Pancreas (tissue), 8 donors: Measurements from ENCODE around the gene BHLHE23. TPM values are rescaled to one million over a fixed set of nuclear protein-coding genes. Genes with fewer than 3 reads are reported as not detected.

Experiments
- polyA plus RNA-seq, 2 donors: library from polyadenylated mRNA; stranded (reverse); fragments of 200-250 nt; gene quantifications; one replicate each; pipeline ENCODE4 v1.2.3, GENCODE V29; 2013
- total RNA-seq, 6 donors: library from RNA; stranded (reverse); fragmentation: NEBNext Ultra II Directional in 4 of 6; extraction: Animal tissue kit (Norgen Biotek cat#: 25700) in 4 of 6; gene quantifications; one replicate each; pipeline versions ENCODE4 v1.2.1 to v1.2.4, GENCODE V29; 2021 to 2023
- donor health status: healthy with polysubstance abuse.
- donor health status: DM: no; HTN: no; CAD: no; lungs with moderate emphysema.
- donor health status: DM: no; HTN: no; CAD: no.
- donor health status: Bipolar disorder and iron deficiency.
- donor health status: DM: yes; HTN: yes; CAD: no.
- donor health status: DM: no; HTN: no; CAD: no.
- donor health status: DM: no; HTN: no; CAD: no.
- donor health status: DM: yes; HTN: yes; CAD: no.

The BHLHE23 gene
- total and polyA plus RNA-seq, 8 donors: not detected

Other genes with a start within 250 kb of the BHLHE23 start
- gene MRGBP, start 210.5 kb downstream of the BHLHE23 start, total RNA-seq: 1 to 10 TPM; 2.6 to 4.4 (median 3.7) TPM
- gene MRGBP, start 210.5 kb downstream of the BHLHE23 start, polyA plus RNA-seq: 10 to 100 TPM in 1 of 2 donors, 1 to 10 TPM in 1; 5.3 to 11.3 TPM
- gene OGFR, start 202.1 kb downstream of the BHLHE23 start, total RNA-seq: 10 to 100 TPM; 18.1 to 25.4 (median 21.0) TPM
- gene OGFR, start 202.1 kb downstream of the BHLHE23 start, polyA plus RNA-seq: 10 to 100 TPM; 50.8 to 79.5 TPM
- 10 to 100 TPM in 1 of 6 donors, 1 to 10 TPM in 5; 1.7 to 35.2 (median 7.3) TPM for gene COL9A3, start 189.9 kb downstream of the BHLHE23 start, total RNA-seq
- 100 to 1,000 TPM; 149 to 183 TPM for gene COL9A3, start 189.9 kb downstream of the BHLHE23 start, polyA plus RNA-seq
- gene TCFL5, start 145.1 kb downstream of the BHLHE23 start, total RNA-seq: 1 to 10 TPM; 3.5 to 4.9 (median 4.0) TPM
- gene TCFL5, start 145.1 kb downstream of the BHLHE23 start, polyA plus RNA-seq: 1 to 10 TPM; 2.5 to 4.9 TPM
- 10 to 100 TPM; 16.7 to 29.8 (median 18.5) TPM for gene DIDO1, start 80.5 kb downstream of the BHLHE23 start, total RNA-seq
- gene DIDO1, start 80.5 kb downstream of the BHLHE23 start, polyA plus RNA-seq: 10 to 100 TPM; 17.3 to 21.2 TPM
- gene GID8, start 68.8 kb downstream of the BHLHE23 start, total RNA-seq: 10 to 100 TPM; 13.1 to 22.4 (median 16.6) TPM
- gene GID8, start 68.8 kb downstream of the BHLHE23 start, polyA plus RNA-seq: 10 to 100 TPM in 1 of 2 donors, 1 to 10 TPM in 1; 6.0 to 14.6 TPM
- gene SLC17A9, start 54.3 kb downstream of the BHLHE23 start, total RNA-seq: 1 to 10 TPM in 5 of 6 donors, under 1 TPM in 1; 0.63 to 7.7 (median 2.3) TPM
- gene SLC17A9, start 54.3 kb downstream of the BHLHE23 start, polyA plus RNA-seq: 1 to 10 TPM; 3.5 to 6.2 TPM
- 10 to 100 TPM; 11.1 to 22.1 (median 15.2) TPM for gene YTHDF1, start 209.2 kb upstream of the BHLHE23 start, total RNA-seq
- 10 to 100 TPM; 15.4 to 24.0 TPM for gene YTHDF1, start 209.2 kb upstream of the BHLHE23 start, polyA plus RNA-seq
- not detected for gene BIRC7, start 228.9 kb upstream of the BHLHE23 start, total RNA-seq
- gene BIRC7, start 228.9 kb upstream of the BHLHE23 start, polyA plus RNA-seq: under 1 TPM in 1 of 2 donors, not detected in 1; 0.09 TPM
- gene NKAIN4, start 247.5 kb upstream of the BHLHE23 start, total RNA-seq: not detected
- gene NKAIN4, start 247.5 kb upstream of the BHLHE23 start, polyA plus RNA-seq: under 1 TPM in 1 of 2 donors, not detected in 1; 0.14 TPM